CMK (cell line): ENCODE data around the gene USP17L19.
"Not testable (repeated sequence)": the region's sequence is repeated elsewhere in the genome, so short reads cannot be mapped to it uniquely, and the experiment has no call there.

ENCODE experiments used
- DNase-seq: peaks from one replicate; pipeline ENCODE4 v3.0.0-alpha.2; 2010; ENCODE audit warnings: low read depth

The USP17L19 gene, protein sequence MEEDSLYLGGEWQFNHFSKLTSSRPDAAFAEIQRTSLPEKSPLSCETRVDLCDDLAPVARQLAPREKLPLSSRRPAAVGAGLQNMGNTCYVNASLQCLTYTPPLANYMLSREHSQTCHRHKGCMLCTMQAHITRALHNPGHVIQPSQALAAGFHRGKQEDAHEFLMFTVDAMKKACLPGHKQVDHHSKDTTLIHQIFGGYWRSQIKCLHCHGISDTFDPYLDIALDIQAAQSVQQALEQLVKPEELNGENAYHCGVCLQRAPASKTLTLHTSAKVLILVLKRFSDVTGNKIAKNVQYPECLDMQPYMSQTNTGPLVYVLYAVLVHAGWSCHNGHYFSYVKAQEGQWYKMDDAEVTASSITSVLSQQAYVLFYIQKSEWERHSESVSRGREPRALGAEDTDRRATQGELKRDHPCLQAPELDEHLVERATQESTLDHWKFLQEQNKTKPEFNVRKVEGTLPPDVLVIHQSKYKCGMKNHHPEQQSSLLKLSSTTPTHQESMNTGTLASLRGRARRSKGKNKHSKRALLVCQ

GRCh38 chr4:9253078-9253477 lies at the start of gene USP17L19:
TSS of gene USP17L19 (plus strand) at chr4:9253378. CDS start at chr4:9253378, 0 bp downstream.
- not testable (repeated sequence) for DNase-seq

DNA sequence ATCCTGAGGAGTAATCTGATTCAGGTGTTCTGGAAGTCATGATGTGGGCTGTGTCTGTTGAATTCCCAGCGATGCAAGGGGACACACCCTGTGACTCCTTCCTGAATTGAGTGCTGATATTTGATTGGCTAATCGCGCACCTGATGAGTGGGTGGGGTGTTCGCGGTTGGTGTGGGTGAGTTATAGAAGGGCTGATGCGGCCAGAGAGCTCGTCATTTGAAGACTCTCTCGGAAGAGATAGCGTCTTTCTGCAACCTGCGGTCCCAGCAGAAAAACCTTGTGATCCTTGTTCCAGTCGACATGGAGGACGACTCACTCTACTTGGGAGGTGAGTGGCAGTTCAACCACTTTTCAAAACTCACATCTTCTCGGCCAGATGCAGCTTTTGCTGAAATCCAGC lies 42.8 kb upstream of the USP17L19 start, which contains the start of gene USP17L10:
Gene USP17L10 (plus strand): TSS at position 301 of the 400 bp plus-strand sequence. CDS start 0 bp downstream, at position 301.
- DNase-seq: not testable (repeated sequence)

GRCh38 chr4:9214701-9215100 lies 38.5 kb upstream of the USP17L19 start:
- not testable (repeated sequence) for DNase-seq

DNA sequence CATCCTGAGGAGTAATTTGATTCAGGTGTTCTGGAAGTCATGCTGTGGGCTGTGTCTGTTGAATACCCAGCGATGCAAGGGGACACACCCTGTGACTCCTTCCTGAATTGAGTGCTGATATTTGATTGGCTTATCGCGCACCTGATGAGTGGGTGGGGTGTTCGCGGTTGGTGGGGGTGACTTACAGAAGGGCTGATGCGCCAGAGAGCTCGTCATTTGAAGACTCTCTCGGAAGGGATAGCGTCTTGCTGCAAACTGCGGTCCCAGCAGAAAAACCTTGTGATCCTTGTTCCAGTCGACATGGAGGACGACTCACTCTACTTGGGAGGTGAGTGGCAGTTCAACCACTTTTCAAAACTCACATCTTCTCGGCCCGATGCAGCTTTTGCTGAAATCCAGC lies 38.1 kb upstream of the USP17L19 start, which contains the start of gene USP17L11:
Gene USP17L11 (plus strand): TSS at position 301 of the 400 bp plus-strand sequence. CDS start 0 bp downstream, at position 301.
- not testable (repeated sequence) for DNase-seq

GRCh38 chr4:9219852-9220251 lies 33.3 kb upstream of the USP17L19 start, which contains the start of gene USP17L12:
TSS of gene USP17L12 (plus strand) at chr4:9220152. CDS start at chr4:9220152, 0 bp downstream.
- not testable (repeated sequence) for DNase-seq

DNA sequence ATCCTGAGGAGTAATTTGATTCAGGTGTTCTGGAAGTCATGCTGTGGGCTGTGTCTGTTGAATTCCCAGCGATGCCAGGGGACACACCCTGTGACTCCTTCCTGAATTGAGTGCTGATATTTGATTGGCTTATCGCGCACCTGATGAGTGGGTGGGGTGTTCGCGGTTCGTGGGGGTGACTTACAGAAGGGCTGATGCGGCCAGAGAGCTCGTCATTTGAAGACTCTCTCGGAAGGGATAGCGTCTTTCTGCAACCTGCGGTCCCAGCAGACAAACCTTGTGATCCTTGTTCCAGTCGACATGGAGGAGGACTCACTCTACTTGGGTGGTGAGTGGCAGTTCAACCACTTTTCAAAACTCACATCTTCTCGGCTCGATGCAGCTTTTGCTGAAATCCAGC lies 28.6 kb upstream of the USP17L19 start, which contains the start of gene USP17L13:
Gene USP17L13 (plus strand): TSS at position 301 of the 400 bp plus-strand sequence. CDS start 0 bp downstream, at position 301.
- not testable (repeated sequence) for DNase-seq

DNA sequence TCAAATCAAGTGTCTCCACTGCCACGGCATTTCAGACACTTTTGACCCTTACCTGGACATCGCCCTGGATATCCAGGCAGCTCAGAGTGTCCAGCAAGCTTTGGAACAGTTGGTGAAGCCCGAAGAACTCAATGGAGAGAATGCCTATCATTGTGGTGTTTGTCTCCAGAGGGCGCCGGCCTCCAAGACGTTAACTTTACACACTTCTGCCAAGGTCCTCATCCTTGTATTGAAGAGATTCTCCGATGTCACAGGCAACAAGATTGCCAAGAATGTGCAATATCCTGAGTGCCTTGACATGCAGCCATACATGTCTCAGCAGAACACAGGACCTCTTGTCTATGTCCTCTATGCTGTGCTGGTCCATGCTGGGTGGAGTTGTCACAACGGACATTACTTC lies 22.9 kb upstream of the USP17L19 start:
- not testable (repeated sequence) for DNase-seq

DNA sequence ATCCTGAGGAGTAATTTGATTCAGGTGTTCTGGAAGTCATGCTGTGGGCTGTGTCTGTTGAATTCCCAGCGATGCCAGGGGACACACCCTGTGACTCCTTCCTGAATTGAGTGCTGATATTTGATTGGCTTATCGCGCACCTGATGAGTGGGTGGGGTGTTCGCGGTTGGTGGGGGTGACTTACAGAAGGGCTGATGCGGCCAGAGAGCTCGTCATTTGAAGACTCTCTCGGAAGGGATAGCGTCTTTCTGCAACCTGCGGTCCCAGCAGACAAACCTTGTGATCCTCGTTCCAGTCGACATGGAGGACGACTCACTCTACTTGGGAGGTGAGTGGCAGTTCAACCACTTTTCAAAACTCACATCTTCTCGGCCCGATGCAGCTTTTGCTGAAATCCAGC lies 19.1 kb upstream of the USP17L19 start, which contains the start of gene USP17L15:
Gene USP17L15 (plus strand): TSS at position 301 of the 400 bp plus-strand sequence. CDS start 0 bp downstream, at position 301.
- DNase-seq: not testable (repeated sequence)

DNA sequence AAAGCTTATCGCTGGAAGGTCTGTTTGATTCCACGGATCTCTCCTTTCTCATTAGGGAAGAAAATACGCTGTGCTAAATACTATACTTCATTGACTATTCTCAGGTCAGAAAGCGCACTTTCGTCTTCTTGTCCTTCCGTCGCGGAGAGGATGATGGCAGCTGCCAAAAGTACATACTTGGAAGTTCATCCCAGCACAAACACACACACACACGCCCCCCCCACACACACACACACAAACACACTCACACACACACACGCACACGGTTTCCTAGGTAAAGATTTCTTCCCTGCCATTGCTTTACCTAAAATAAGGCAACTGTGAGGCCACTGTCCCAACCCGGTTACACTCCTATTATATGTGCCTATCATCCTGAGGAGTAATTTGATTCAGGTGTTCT lies 14.7 kb upstream of the USP17L19 start:
- not testable (repeated sequence) for DNase-seq

GRCh38 chr4:9243579-9243978 lies 9.6 kb upstream of the USP17L19 start, which contains the start of gene USP17L17:
TSS of gene USP17L17 (plus strand) at chr4:9243879. CDS start at chr4:9243879, 0 bp downstream.
- DNase-seq: not testable (repeated sequence)

DNA sequence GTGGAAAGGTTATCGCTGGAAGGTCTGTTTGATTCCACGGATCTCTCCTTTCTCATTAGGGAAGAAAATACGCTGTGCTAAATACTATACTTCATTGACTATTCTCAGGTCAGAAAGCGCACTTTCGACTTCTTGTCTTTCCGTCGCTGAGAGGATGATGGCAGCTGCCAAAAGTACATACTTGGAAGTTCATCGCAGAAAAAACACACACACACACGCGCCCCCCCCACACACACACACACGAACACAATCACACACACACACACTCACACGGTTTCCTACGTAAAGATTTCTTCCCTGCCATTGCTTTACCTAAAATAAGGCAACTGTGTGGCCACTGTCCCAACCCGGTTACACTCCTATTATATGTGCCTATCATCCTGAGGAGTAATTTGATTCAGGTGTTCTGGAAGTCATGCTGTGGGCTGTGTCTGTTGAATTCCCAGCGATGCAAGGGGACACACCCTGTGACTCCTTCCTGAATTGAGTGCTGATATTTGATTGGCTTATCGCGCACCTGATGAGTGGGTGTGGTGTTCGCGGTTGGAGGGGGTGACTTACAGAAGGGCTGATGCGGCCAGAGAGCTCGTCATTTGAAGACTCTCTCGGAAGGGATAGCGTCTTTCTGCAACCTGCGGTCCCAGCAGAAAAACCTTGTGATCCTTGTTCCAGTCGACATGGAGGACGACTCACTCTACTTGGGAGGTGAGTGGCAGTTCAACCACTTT lies 5.1 kb upstream of the USP17L19 start, which contains the start of gene USP17L18:
Gene USP17L18 (plus strand): TSS at position 678 of the 728 bp plus-strand sequence. CDS start 0 bp downstream, at position 678.
- not testable (repeated sequence) for DNase-seq

- DNase-seq: not testable (repeated sequence)
Observed at GRCh38 chr4:9257824-9258223, 4.6 kb downstream of the USP17L19 start, which contains the start of gene USP17L20. TSS of gene USP17L20 (plus strand) at chr4:9258124. CDS start at chr4:9258124, 0 bp downstream.

GRCh38 chr4:9262572-9262971 lies 9.4 kb downstream of the USP17L19 start, which contains the start of gene USP17L21:
TSS of gene USP17L21 (plus strand) at chr4:9262872. CDS start at chr4:9262872, 0 bp downstream.
- not testable (repeated sequence) for DNase-seq

DNA sequence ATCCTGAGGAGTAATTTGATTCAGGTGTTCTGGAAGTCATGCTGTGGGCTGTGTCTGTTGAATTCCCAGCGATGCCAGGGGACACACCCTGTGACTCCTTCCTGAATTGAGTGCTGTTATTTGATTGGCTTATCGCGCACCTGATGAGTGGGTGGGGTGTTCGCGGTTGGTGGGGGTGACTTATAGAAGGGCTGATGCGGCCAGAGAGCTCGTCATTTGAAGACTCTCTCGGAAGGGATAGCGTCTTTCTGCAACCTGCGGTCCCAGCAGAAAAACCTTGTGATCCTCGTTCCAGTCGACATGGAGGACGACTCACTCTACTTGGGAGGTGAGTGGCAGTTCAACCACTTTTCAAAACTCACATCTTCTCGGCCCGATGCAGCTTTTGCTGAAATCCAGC lies 14.1 kb downstream of the USP17L19 start, which contains the start of gene USP17L22:
Gene USP17L22 (plus strand): TSS at position 301 of the 400 bp plus-strand sequence. CDS start 0 bp downstream, at position 301.
- not testable (repeated sequence) for DNase-seq

GRCh38 chr4:9271719-9272118 lies 18.5 kb downstream of the USP17L19 start:
- DNase-seq: not testable (repeated sequence)
